ENCODE measurements around the gene BAZ1B. TPM values are rescaled to one million over a fixed set of nuclear protein-coding genes. Genes with fewer than 3 reads are reported as not detected.

BAZ1B gene
- total and polyA plus RNA-seq, 2 donors from 2014 or later: 10.4 to 52.0 TPM

GRCh38 chr7:73427902-73428787, 93.9 kb downstream of the BAZ1B start:
- FAIRE-seq: no peak
- DNase-seq: peak in 1 of 5 donors; percentile 49
- no peak overlapping the region for H3K4me3 ChIP-seq (ENCODE audit: low read length in 3 of 3)
- TF ChIP-seq CTCF (IDR thresholded peaks at IDR 0.05; ENCODE audit: borderline replicate concordance, extremely low read depth, insufficient read depth): no peak
- no peak overlapping the region for H3K9ac ChIP-seq (ENCODE audit: low read length in 3 of 3)
- H3K27me3 ChIP-seq (ENCODE audit: control insufficient read depth, insufficient read depth, low read length): no peaks in the 10 kb centered on the region
- H3K27ac ChIP-seq (ENCODE audit: low read depth in 2 of 2, low read length in 2 of 2): no peak overlapping the region
- no peaks in the 10 kb centered on the region for H3K36me3 ChIP-seq (ENCODE audit: control insufficient read depth in 2 of 3, insufficient read depth in 3 of 3, low read length in 3 of 3)
- H3K9me3 ChIP-seq (ENCODE audit: control insufficient read depth in 2 of 3, insufficient read depth in 1 of 3, low read length in 3 of 3): peaks cover 0 to 2% (median 0%) of the 10 kb centered on the region in 3 donors
- intact Hi-C loops (cut with DNase I): no loop called here
- no peaks in the 10 kb centered on the region for H3K4me1 ChIP-seq (ENCODE audit: control insufficient read depth in 2 of 3, insufficient read depth in 2 of 3, low read depth in 1 of 3, low read length in 3 of 3)

- FAIRE-seq (no peak), DNase-seq (no peak)
- intact Hi-C loops (cut with DNase I): no loop called here
- no peak overlapping the region for H3K4me3 ChIP-seq (ENCODE audit: low read length in 3 of 3)
- peaks cover 0 to 2% (median 0%) of the 10 kb centered on the region in 3 donors for H3K9me3 ChIP-seq (ENCODE audit: control insufficient read depth in 2 of 3, insufficient read depth in 1 of 3, low read length in 3 of 3)
- no peaks in the 10 kb centered on the region for H3K4me1 ChIP-seq (ENCODE audit: control insufficient read depth in 2 of 3, insufficient read depth in 2 of 3, low read depth in 1 of 3, low read length in 3 of 3)
- H3K27ac ChIP-seq (ENCODE audit: low read depth in 2 of 2, low read length in 2 of 2): no peak overlapping the region
- no peaks in the 10 kb centered on the region for H3K36me3 ChIP-seq (ENCODE audit: control insufficient read depth in 2 of 3, insufficient read depth in 3 of 3, low read length in 3 of 3)
- TF ChIP-seq CTCF (IDR thresholded peaks at IDR 0.05; ENCODE audit: borderline replicate concordance, extremely low read depth, insufficient read depth): no peak
- H3K9ac ChIP-seq (ENCODE audit: low read length in 3 of 3): no peak overlapping the region
- no peaks in the 10 kb centered on the region for H3K27me3 ChIP-seq (ENCODE audit: control insufficient read depth, insufficient read depth, low read length)
Observed at GRCh38 chr7:73426016-73426415, 96.1 kb downstream of the BAZ1B start.

GRCh38 chr7:73425356-73425983, 96.6 kb downstream of the BAZ1B start:
- Histone ChIP-seq H3K27me3 (ENCODE audit: control insufficient read depth, insufficient read depth, low read length) (no peaks in the 10 kb centered on the region), H3K9me3 (ENCODE audit: control insufficient read depth in 2 of 3, insufficient read depth in 1 of 3, low read length in 3 of 3) (peaks cover 0 to 2% (median 0%) of the 10 kb centered on the region in 3 donors), H3K9ac (ENCODE audit: low read length in 3 of 3) (no peak overlapping the region), H3K4me3 (ENCODE audit: low read length in 3 of 3) (no peak overlapping the region), H3K36me3 (ENCODE audit: control insufficient read depth in 2 of 3, insufficient read depth in 3 of 3, low read length in 3 of 3) (no peaks in the 10 kb centered on the region), H3K4me1 (ENCODE audit: control insufficient read depth in 2 of 3, insufficient read depth in 2 of 3, low read depth in 1 of 3, low read length in 3 of 3) (no peaks in the 10 kb centered on the region), H3K27ac (ENCODE audit: low read depth in 2 of 2, low read length in 2 of 2) (no peak overlapping the region)
- intact Hi-C loops (cut with DNase I): no loop called here
- no peak for TF ChIP-seq CTCF (IDR thresholded peaks at IDR 0.05; ENCODE audit: borderline replicate concordance, extremely low read depth, insufficient read depth)
- no peak for FAIRE-seq
- no peak for DNase-seq

All from kidney (tissue), 14 donors.